Endometrial microvascular endothelial cells (primary cell): Measurements from ENCODE around the gene DNAH17. TPM values are rescaled to one million over a fixed set of nuclear protein-coding genes. Genes with fewer than 3 reads are reported as not detected.

Experiments
- in situ Hi-C: cut with HindIII; loops from 2 replicates; pipeline ENCODE4 v1.10.0; 2017; ENCODE audit warnings: low sequenced_read_pairs, low pct_unique_long_range_greater_than_20kb; ENCODE audit errors: inconsistent ontology term
- total RNA-seq: library from RNA; depleted of rRNA; stranded (reverse); fragments of >200 nt; gene quantifications from one replicate; pipeline ENCODE4 v1.2.3, GENCODE V29; 2015; ENCODE audit errors: inconsistent ontology term

The DNAH17 gene
- total RNA-seq, 1 donor from 2014 or later = not detected

DNA sequence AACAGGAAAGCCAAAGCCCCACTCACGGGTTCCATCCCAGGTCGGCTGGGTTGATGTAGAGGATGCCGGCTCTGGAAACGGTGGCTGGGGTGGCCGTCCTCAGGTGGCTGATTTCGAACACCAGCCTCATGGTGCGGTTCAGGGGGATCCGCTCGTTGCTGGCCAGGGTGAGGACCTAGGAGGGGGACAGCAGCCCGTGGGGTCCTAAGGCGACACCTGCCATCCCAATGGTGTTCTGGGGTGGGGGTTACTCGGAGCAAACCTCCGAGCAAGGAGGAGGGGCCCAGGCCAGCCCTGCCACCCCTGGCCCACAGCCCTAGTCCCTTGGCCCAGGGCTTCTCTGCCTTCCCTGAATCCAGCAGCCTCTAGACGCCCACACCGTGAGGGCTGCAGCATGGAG lies 86.5 kb downstream of the DNAH17 start:
- in situ Hi-C loops = no loop called here

DNA sequence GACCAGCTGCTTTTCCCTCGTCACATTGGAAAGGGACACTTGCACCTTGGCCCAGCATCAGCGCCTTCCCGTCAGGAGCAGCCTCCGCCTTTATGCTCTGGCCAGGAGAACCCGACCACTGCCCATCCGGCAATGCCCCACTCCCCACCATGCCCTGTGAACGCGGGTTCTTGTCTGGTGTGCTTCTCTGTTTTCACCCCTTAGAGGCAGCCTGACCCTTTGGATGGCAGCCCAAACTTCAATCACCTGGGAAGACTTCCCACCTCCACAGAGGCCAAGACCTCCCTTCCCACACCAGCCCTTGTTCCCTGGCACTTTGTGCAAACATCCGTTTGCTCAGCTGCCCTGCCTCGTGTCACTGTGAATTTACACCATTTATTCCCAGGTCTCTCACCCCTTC lies 87.0 kb downstream of the DNAH17 start:
- in situ Hi-C loops = no loop called here

DNA sequence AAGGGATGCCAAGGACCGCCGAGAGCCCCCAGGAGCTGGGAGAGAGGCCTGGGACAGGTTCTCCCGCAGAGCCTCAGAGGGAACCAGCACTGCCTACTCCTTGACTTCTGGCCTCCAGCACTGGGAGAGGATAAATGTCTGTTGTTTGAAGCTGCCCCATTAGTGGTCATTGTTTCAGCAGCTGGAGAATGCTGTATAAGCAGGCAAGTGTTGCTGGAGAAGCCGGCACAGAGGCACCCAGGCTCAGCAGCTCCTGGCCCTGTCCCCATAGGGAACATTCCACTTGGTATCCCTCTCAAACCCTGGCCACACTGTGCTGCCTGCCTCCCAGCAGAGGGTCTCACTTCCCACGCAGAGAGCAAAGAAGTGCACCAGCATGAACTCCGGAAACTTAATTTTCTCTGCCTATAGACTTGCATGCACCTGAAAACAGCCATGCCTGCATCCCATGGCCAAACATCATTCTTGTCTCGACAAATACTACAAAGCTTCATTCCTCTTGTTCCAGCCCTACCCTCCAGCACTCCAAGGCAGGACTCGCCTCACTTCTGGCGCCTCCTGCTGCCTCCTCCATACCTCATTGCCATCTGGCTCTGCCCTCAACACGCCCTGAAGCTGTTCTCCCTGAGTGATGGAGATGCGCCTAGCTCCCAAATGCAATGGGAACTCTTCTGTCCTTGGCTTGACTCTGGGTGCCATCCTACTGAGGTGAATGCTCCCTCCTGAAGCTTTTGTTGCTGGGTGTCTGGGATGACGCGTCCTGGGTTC lies 88.1 kb downstream of the DNAH17 start:
- in situ Hi-C loops = no loop called here

DNA sequence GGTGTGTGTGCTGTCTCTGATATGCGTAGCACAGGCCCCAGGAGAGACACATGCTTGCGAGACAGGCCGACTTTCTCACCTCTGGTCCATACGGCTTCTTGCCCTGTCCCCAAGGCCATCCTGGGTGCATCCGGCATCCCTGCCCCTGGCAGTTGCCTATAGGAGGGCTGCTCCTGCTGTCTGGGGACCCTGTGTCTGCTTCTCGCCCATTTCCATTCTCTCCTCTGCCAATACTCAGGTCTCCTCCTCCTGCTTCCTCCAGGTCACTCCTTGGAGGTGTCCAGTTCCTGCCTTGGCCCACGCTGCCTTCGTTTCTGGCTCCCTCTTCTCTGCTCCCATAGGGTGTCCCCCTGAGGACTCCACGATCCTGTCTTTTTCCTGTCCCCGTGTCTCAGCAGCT lies 89.0 kb downstream of the DNAH17 start:
- in situ Hi-C loops = no loop called here

DNA sequence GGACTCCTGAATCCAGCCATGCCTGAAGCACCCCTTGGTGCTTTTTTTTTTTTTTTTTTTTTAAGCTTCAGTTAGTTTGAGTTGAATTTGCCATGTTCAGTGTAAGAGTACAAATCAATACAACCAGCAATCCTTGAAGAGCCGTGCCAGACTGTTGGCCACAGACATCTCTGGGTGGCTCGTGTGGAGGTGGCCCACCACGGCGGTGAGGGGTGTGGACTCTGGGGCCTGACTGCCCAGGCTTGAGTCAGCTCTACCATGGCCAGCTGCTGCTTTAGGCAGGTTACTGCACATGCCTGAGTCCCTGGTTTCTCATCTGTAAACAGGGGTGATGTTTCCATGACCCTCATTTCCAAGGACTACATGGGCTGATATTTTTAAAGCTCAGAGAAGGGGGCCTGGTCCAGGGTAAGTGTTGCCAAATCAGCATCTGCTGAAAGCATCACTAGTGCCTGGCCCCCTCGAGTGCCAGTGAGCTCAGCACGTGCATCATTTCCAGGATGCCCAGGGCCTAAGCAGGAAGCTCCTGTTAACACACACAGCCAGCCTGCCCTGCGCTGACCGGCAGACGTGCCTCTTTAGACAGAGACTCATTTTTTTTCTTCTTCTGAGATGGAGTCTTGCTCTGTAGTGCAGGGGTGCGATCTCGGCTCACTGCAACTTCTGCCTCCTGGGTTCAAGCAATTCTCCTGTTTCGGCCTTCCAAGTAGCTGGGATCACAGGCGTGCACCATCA lies 90.1 kb downstream of the DNAH17 start:
- in situ Hi-C loops = no loop called here

DNA sequence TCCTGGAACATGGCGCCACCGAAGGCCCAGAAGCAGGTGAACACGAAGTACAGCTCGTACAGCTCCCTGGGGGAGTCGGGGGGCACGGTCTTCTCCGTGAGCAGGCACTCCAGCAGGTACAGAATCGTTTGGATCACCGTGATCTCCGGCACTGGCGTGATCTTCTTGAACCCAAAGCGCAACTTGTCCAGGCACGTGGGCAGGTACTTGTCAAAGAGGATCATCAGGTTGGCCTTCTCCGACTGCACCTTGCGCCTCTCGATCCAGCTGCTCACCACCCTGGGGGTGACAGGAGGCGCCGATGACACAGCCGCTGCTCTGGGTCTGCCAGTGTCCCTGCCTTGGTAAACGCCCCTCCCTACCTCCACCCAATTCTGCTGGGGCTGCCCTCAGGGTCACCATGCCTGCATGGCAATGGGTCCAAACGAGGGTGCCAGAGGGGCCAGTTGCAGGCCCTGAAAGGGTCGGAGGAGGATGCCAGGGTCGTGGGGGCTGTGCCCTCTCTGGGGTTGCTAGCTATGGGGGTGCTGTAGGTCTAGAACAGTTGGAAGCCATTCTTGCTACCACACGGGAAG lies 90.9 kb downstream of the DNAH17 start:
- in situ Hi-C loops = no loop called here

DNA sequence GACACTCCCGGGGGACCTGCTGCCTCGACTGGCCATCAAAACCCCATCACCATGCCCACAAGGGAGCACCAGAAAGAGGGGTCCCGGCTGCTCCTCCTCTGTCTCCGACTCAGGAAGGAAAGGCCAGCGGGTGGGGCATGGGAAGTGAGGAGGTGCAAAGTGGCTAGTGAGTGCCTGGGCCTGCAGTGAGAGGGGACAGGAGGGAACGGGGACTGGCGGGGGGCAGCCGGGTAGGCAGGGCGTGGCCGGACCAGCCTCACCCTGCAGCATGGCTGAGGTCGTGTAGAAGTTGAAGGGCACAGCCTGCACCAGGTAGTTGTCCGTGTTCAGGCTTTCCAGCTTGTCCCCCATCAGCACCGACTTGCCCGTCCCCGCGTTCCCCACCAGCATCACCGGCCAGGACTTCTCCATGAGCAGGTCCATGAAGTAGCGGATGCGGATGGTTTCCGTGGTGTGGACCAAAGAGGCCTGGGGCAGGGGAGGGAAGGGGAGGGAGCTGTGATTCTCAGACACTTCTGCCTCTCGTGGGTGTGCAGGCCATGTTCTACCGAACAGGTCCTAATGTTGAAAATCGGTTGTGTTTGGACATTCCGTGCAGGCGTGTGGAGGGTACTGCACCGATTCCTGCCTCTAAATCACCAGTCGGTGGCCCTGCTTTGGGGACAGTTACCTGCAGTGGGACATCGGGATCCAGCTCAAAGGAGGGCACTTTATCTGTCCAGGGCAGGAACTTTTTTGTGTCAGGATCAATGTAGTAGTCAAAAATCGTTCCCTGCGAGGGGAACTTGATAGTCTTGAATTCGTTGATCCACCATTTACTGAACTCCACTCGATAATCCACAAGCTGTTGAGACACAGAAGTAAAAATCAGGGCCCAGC lies 91.7 kb downstream of the DNAH17 start:
- in situ Hi-C loops = no loop called here

DNA sequence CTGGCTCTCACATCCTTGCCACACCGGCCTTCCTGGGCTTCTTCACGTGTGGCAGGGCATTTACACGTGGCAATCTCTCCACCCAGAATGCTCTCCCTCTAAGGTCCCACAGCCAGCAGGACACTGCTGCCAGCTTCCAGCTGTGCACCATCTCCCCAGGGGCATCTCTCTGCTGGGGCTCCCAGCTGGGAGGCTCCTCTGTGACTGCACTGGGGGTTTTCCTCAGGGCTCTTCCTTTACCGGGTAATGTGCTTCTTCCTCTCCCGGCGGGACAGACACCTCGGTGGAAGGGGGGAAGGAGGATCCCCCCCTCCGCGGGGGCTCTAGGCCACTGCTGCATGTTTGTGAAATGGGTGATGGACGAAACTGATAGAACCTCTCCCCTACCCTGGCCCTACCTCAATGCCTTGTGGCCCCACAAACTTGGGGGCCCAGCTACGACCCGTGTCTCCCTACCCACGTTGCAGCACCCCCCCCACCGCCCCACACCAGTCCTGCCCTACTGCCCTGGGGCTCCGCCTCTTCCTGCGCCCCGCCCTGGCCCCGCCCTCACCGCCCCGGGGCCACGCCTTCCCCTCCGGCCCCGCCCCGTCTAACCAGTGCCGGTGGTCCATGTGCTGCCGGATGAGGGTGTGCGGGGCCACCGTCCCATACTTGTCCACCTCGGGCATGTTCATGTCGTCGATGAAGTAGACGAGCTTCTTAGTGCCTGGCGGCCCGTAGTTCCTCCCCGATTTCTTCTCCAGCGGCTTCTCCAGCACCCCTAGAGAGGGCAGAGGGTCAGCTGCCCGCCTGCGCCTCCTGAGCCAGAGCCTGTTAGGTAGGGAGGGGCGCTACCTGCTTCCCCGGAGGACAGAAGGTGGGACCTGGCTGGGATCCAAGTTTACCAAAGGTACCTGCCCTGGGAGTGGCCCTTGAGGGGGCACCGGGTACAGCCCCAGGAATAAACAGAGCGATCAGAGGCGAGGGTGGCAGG lies 92.6 kb downstream of the DNAH17 start:
- in situ Hi-C loops = no loop called here

DNA sequence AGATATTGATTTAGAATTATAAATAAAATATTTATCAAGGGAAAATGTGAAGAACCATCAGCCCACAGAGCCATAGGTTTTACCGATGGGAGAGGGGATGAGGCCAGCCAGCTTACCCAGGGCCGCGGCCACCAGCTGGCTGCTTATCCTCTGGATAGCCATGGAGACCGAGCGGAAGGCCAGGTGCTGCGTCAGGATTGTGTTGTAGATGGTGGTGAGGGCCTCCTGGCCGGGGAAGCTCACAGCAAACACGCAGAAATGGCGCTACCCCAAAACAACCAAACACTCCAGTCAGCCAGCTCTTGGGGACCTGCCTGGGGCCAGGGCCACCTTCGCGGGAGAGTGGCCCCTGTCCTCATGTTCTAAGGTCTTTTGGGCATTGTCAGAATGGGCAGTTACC lies 97.8 kb downstream of the DNAH17 start:
- in situ Hi-C loops = no loop called here

DNA sequence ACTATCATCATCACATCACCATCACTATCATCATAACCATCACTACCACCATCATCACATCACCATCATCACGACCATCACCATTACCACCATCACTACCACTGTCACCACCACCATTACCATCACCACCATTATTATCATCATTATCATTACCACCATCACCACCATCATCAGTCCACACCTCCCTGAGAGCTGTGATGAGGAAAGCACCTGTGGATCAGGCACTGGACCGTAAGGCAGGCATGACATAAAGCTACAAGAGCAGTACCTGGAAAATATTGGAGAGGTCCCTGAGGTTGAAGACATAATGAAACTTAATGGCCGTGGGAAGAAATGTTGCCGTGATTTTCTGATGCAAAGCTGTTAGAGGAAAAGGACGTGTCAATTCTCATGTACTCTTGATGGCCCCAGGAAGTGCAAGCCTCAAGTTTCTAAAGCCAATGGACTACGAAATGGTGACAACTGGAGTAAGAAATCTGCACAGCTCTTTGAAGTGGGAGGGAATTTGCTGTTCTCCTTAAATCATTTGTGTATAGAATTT lies 98.4 kb downstream of the DNAH17 start:
- in situ Hi-C loops = no loop called here

DNA sequence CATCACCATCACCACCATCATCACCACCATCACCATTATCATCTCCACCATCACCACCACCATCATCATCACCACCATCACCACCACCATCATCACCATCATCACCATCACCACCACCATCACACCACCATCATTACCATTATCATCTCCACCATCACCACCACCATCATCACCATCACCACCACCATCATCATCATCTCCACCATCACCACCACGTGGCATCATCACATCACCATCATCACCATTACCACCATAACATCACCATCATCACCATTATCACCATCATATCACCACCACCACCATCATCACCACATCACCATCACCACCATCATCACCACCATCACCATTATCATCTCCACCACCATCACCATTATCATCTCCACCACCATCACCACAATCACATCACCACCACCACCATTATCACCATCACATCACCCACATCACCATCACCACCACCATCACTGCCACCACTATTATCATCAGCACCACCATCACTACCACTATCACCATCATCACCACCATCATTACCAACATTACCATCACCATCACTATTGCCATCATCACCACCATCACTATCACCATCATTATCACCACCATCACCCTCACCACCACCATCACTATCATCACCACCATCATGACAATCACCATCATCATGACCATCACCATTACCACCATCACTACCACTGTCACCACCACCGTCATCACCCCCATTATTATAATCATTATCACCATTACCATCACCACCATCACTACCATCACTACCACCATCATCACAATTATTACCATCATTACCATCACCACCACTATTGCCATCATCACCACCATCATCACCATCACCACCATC lies 99.1 kb downstream of the DNAH17 start:
- in situ Hi-C loops = no loop called here

DNA sequence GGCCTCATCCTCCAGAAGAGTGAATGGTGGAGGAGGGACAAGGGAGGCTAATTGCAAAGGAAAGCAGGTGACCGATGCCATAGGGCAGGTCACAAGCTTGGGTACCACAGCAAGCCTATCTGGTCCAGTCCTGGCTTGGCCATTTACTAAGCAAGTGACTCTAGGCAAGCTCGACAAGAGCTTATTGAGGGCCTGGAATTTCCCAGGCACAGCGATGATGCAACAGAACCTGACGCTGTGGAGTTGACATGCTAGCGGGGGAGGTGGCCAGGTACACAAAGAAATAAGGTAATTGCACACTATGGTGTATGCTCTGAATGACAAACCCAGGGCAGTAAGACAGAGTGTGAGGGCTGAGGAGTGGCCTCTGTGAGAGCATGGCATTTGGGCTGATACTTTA lies 100.2 kb downstream of the DNAH17 start:
- in situ Hi-C loops = no loop called here

DNA sequence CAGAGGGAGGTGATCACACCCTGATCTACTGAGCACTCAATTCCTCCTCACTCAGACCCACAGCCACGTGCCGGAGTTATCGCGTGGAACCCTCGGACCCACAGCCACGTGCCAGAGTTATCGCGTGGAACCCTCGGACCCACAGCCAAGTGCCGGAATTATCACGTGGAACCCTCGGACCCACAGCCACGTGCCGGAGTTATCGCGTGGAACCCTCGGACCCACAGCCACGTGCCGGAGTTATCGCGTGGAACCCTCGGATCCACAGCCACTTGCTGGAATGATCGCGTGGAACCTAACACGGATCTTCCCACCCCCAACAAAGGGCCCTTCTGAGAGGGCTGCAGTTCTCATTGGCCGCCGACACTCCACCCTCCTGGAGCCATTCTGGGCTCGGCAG lies 101.0 kb downstream of the DNAH17 start:
- in situ Hi-C loops = no loop called here

DNA sequence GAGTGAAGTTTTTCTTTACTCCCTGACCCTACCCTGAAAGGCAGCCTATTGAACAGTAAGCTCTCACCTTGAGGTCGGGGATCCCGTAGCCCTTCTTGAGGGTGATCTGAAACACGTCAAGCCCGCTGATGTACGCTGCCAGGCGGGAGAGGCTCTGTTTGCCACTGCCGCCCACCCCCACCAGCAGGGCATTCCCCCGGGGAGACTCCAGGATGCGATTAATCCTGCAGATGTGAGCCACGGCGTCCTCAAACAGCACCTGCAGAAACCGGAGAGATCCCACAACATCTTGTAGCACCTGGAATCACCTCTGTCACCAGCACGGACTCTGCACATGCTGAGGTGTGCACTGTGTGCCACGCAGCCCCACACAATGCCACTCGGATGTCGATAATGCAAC lies 102.0 kb downstream of the DNAH17 start:
- in situ Hi-C loops = no loop called here

DNA sequence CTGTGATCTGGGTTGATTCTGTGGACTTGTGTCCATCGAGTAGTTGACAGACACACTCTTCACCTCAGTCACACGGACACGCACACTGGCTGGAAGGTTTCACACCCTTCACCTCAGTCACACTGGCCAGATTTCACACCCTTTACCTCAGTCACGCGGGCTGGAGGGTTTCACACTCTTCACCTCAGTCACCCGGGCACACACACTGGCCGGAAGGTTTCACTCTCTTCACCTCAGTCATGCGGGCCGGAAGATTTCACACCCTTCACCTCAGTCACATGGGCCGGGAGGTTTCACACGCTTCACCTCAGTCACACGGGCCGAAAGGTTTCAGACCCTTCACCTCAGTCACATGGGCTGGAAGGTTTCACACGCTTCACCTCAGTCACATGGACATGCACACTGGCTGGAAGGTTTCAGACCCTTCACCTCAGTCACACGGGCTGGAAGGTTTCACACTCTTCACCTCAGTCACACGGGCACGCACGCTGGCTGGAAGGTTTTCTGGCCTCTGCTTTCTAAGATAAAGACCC lies 102.5 kb downstream of the DNAH17 start:
- in situ Hi-C loops = no loop called here

DNA sequence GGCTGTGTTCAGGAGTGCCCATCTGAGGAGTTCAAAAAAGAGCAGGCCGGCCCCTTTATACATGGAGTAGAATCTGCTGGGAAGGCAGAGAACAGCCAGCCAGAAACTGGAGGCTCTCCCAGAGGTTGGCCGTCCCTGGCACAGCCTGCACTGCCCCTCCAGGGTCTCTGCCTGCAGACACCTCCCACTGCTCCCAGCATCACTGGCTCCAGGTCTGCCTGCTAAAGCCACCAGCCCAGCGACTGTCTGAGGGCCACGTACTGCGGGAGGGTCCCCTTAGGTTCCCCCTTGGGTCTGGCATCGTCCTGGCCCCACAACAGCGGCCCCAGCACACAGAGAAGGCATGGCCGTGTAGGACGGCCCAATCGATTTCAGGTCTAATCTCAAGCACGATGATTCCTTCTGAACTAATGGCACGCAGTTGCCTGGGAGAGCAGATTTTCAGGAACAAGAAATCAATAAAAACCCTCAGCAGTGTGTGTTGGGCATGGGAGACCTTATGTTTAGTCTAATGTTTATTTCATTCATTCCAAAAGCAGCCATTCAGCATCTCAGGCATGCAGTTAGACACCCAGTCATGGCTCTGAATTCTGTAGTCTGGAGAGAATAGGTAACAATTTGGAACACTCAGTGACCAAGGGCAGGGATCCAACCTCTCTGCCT lies 103.1 kb downstream of the DNAH17 start:
- in situ Hi-C loops = no loop called here
